Measurements from ENCODE around the gene FOXN1.

FOXN1 gene

DNA sequence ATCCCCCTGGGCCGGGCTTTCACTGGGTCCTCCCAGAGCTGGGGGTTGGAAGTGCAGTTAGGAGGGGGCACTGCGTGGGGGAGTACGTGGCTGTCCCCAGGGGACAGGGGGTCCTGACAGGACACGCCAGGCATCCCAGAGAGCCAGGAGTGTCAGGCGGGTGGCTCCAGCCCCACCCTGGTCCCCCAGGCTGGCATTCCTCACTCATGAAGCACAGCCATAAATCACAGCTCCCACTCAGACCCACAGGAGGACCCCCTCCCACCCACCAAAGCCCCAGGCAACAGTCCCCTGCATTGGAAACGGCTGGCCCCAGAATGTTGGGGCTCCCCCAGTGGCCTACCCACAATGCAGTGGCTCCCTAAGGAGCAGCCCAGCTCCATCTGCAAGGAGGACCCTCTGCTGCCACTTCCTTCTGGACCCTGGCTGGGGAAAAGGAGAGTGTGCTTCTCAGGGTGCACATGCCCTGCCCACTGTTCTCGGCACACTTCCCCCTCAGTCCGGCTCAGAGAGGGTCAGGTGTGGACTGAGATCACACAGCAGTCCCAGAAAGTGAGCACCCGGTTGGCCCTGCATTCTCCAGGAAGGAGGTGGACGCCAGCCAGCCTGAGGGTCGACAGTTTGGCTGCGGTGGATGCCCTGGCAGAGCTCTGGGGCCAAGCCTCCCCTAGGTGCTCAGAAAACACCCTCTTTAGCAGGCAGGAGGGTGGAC lies 7.3 kb upstream of the FOXN1 start:
- peak overlapping the region; percentile 68 for H3K27ac ChIP-seq
- TF ChIP-seq, protein P1, sequence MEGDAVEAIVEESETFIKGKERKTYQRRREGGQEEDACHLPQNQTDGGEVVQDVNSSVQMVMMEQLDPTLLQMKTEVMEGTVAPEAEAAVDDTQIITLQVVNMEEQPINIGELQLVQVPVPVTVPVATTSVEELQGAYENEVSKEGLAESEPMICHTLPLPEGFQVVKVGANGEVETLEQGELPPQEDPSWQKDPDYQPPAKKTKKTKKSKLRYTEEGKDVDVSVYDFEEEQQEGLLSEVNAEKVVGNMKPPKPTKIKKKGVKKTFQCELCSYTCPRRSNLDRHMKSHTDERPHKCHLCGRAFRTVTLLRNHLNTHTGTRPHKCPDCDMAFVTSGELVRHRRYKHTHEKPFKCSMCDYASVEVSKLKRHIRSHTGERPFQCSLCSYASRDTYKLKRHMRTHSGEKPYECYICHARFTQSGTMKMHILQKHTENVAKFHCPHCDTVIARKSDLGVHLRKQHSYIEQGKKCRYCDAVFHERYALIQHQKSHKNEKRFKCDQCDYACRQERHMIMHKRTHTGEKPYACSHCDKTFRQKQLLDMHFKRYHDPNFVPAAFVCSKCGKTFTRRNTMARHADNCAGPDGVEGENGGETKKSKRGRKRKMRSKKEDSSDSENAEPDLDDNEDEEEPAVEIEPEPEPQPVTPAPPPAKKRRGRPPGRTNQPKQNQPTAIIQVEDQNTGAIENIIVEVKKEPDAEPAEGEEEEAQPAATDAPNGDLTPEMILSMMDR (conservative IDR thresholded peaks at IDR 0.05) = no peak
- TF ChIP-seq ZFX (IDR thresholded peaks at IDR 0.05) = no peak

DNA sequence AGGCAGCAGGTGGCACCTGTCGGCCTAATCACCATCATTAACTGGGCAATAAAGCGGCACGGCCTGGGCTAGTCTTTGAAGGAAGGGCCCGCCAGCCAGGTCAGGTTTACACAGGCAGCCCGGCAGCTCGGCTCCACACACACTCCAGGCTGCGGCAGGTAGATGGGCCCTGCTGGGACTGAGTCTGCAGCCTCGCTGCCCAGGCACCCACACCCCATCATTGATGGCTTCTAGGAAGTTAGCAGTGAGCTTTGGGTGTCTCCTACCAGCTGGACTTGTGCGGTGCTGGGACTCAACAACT lies 6.8 kb upstream of the FOXN1 start:
- peak overlapping the region; percentile 68; the same call in 1 of the 2 replicates for H3K27ac ChIP-seq
- no peak for TF ChIP-seq ZFX (IDR thresholded peaks at IDR 0.05)
- TF ChIP-seq, protein P1 (conservative IDR thresholded peaks at IDR 0.05) = no peak

DNA sequence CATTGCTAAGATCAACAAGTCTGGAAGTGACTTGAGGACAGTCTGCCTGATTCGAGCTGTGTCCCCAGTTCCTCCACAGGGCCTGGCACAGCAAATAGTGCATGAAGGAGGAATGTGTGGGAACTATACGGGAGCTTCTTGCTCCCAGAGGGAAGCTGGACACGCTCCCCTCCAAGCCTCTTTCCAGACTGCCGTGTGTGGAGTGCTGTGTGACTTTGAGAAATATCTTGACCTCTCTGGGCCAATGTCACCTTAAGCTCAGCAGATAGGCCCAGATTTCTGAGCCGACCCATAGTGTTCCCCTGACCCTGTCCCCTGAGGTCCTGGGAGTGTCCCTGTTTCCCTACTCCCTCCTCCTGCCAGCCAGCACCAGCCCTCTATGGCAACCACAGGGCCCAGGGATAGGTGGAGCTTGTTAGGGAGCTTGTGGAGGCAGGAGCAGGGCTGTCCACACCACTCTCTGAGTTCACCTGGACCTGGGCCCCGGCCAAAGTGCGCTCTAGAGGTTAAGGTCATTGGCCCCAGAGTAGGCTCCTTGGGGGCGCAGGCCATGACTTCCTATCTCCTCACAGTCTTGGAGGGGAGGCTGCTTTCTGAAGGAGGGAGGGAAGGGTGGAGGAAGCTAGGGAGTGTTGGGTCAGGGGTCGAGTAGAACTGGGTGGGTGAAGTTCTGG lies 6.3 kb upstream of the FOXN1 start:
- TF ChIP-seq, protein P1 (conservative IDR thresholded peaks at IDR 0.05) = no peak
- no peak for TF ChIP-seq ZFX (IDR thresholded peaks at IDR 0.05)
- no peak overlapping the region for H3K27ac ChIP-seq

DNA sequence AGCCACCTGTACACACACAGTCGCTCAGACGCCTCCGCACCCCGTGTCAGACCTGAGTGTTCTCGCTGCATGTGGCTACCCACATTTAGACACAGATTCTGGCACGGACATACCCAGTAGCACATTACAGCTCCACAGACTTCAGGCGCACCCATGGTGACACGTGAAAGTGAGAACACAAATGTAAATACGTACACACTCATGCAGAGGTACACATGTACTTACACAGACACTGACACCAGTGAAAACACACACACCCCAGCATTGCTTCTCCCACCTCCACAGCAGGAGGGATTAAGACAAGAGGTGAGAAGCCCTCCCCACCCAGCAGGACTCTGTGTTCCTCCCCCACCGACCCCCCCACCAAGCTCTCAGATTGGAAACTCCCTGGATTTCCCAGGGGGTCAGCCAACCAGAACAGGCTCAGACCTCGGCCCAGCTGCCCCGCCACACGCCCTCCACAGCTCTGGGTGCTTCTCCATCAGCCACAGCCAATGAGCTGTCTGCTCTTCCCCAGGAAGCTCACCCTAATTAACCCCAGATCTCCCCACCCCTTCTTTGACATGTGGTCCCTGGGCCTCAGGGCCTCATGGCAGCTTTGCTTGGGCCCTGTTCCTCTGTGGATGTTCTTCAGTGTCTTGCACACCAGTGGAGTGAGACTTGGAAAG lies 5.3 kb upstream of the FOXN1 start:
- TF ChIP-seq, protein P1 (conservative IDR thresholded peaks at IDR 0.05) = no peak
- TF ChIP-seq ZFX (IDR thresholded peaks at IDR 0.05) = no peak
- H3K27ac ChIP-seq = no peak overlapping the region

DNA sequence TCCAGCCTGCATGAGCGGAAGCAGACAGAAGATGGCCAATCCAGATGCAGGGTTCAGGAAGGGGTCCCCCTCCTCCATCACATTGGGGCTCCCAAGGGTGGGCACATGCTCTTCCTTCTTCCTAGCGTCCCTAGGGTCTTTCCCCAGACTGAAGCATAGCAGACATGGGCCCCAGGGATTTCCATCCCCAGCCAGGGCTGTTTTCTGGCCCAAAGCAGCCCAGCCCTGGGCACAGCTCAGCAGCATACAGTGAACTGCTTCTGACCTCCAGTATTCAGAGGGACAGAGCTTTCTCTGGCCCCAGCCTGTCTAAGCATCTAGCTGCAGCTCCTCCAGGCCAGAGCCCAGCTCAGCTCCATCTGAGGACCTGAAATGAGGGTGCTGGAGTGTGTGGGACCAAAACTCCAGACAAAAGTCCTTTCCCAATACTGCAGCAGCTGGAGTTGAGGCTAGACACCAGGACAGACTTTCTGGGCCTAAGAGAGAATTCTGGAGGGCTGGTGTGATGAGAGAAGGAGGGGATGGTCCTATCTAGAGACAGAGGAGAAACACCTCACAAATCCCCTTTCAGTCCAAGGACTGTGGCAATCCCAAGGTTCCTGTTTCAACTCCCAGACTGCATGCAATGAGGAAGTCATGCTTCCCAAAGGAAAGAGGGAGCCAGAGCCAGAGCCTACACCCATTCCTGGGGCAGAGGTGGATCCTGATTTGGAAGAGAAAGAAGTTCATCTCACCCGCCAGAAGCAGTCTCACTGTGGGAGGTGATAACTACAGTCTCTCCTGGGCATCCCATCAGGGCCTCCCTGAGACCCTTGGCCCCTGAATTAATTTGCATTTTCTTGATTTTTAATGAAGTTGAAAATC lies 4.5 kb upstream of the FOXN1 start:
- H3K27ac ChIP-seq = no peak overlapping the region
- TF ChIP-seq ZFX (IDR thresholded peaks at IDR 0.05) = no peak
- TF ChIP-seq, protein P1 (conservative IDR thresholded peaks at IDR 0.05) = no peak

DNA sequence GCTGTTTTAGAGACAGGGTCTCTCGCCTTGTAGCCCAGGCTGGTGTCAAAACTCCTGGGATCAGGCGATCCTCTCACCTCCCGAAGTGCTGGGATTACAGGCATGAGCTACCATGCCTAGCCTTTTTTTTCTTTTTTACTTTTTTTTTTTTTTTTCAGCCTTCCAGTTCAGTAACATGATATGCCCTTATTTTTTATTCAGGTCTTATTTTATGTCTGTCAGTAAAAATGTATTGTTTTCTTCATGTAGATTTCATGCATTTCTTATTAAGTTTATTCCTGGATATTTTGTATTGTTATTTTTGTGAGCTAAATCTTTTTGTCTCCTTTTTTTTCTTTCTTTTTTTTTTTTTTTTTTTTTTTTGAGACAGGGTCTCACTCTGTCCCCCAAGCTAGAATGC lies 2.7 kb upstream of the FOXN1 start:
- TF ChIP-seq, protein P1 (conservative IDR thresholded peaks at IDR 0.05) = no peak
- no peak for TF ChIP-seq ZFX (IDR thresholded peaks at IDR 0.05)
- H3K27ac ChIP-seq = no peak overlapping the region

All from C4-2B (cell line).